Lower leg skin (tissue), 4 donors: ENCODE results near the gene TMEM140. TPM values are rescaled to one million over a fixed set of nuclear protein-coding genes. Genes with fewer than 3 reads are reported as not detected.
A peak's percentile ranks its signal among the peaks of the same experiment; 100 is the strongest.

Source experiments
- DNase-seq, 2 donors: peaks; one replicate each; pipeline ENCODE4 v3.0.0-alpha.2; 2019; ENCODE audit warnings: low spot score in 2 of 2
- H3K4me3 ChIP-seq: fragments of 200-600 bp; sonication (generic); 2 replicates; pipeline ENCODE4 v1.5.1; 2017; ENCODE audit warnings: mild to moderate bottlenecking, low read depth; ENCODE audit not compliant: poor library complexity, severe bottlenecking
- POLR2A ChIP-seq, 2 donors: fragments of 450-650 bp; IDR thresholded peaks; one replicate each; pipeline ENCODE4 v1.6.1; 2016 to 2017; ENCODE audit warnings: antibody characterized with exemption in 2 of 2, mild to moderate bottlenecking in 1 of 2, moderate library complexity in 1 of 2
- WGBS, 2 donors: methylation state at CpG; one replicate each; pipeline ENCODE4 v1.1.5; 2018; 5-methylcytosine and 5-hydroxymethylcytosine counted together
- intact Hi-C: fragments of 100-400 bp; cut with DNase I; formaldehyde crosslinking; loops from one replicate; pipeline ENCODE4 v1.15.0; 2023; ENCODE audit warnings: low total_unique reads
- total RNA-seq, 4 donors: library from RNA; depleted of rRNA; stranded (reverse); fragments of >200 nt; gene quantifications; one replicate each; pipeline ENCODE4 v1.1.0, GENCODE V29; 2016
- TF ChIP-seq, protein P1 (sequence below), 3 donors: fragments of 450-650 bp; IDR thresholded peaks; one replicate each; pipeline ENCODE4 v1.5.1; 2016; ENCODE audit warnings: antibody characterized with exemption in 3 of 3, mild to moderate bottlenecking in 3 of 3, moderate library complexity in 2 of 3

Gene TMEM140
- total RNA-seq, 4 donors from 2014 or later: 4.3 to 8.6 (median 7.9) TPM

DNA sequence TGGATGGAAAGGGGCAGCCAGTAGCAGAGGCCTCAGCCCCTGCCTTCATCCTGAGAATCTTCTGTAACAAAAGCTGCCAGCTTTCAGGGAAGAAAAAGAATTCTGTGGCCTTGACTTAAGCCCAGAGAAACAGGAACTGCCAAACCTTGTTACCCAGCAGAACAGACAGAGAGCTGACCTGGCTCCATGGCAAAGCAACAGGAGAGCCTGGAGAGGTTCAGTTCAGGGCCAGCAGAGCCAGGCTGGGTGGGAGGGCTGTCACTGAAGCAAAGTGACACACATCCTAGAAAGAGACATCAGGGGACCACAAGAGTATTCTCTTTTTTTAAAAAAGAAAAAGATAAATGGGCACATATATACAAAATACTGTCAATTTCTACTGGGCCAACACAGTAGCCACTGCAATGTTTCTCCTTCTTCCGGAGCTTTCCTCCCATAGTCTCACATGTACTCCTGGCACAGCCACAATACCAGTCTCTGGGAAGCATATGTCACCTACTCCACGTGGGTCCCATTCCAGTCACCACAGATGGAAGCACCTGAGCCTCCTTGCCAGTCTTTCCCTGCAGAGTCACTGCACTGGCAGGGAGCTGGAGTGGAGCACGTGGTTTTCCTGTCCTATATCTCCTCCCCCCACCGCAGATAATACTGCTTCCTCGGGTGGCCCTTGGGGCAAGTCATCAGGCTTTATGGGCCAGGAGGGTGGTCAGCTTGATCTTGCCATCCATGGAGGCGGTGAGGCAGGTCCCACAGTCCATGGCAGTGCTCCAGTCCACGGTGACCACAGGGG, 37.8 kb downstream of the TMEM140 start:
- TF ChIP-seq, protein P1, sequence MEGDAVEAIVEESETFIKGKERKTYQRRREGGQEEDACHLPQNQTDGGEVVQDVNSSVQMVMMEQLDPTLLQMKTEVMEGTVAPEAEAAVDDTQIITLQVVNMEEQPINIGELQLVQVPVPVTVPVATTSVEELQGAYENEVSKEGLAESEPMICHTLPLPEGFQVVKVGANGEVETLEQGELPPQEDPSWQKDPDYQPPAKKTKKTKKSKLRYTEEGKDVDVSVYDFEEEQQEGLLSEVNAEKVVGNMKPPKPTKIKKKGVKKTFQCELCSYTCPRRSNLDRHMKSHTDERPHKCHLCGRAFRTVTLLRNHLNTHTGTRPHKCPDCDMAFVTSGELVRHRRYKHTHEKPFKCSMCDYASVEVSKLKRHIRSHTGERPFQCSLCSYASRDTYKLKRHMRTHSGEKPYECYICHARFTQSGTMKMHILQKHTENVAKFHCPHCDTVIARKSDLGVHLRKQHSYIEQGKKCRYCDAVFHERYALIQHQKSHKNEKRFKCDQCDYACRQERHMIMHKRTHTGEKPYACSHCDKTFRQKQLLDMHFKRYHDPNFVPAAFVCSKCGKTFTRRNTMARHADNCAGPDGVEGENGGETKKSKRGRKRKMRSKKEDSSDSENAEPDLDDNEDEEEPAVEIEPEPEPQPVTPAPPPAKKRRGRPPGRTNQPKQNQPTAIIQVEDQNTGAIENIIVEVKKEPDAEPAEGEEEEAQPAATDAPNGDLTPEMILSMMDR (IDR thresholded peaks at IDR 0.05): no peak
- no peak for TF ChIP-seq POLR2A (IDR thresholded peaks at IDR 0.05)
- peak in 1 of 2 donors; percentile 72 for DNase-seq
- no peak overlapping the region for H3K4me3 ChIP-seq
- 86 to 91% methylated on average over 7 of the region's 7 CpGs for WGBS, 2 donors
- intact Hi-C loops: no loop called here

DNA sequence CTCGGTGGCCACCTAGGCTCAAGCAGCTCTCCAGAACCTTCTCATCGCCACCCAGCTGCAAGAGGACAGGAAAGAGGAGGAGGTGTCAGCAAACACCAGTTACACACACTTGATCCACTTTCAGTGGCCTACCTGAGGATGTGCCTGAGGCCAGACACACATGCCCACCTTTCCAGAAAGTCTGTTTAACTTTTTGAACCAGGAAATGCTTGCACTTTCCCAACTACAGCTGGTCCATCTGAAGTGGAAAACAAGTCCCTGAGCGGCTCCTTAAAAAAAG, 38.3 kb downstream of the TMEM140 start:
- 96 to 100% methylated on average over 2 to 3 of the region's 3 CpGs for WGBS, 2 donors
- no peak for TF ChIP-seq POLR2A (IDR thresholded peaks at IDR 0.05)
- TF ChIP-seq, protein P1 (IDR thresholded peaks at IDR 0.05): no peak
- no peak for DNase-seq
- H3K4me3 ChIP-seq: no peak overlapping the region
- intact Hi-C loops: no loop called here

DNA sequence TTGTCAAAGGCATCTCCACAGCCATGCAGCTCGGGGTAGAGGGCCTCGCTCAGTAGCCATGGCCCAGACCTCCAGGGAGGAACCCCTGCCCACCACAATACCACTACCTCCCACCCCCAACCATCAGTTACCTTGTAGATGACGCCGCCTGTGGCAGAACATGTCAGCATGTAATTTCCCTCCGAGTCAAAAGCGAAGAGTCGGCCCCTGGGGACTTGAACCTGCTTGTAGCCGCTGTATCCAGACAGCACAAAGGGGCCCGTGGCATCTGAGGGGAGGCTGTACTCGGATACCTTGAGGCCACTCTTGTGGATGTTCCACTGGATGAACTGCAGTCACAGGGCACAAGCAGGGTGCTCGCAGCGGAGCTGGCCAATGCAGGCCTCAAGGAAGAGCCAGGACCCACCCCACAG, 39.0 kb downstream of the TMEM140 start:
- TF ChIP-seq, protein P1 (IDR thresholded peaks at IDR 0.05): no peak
- no peak for TF ChIP-seq POLR2A (IDR thresholded peaks at IDR 0.05)
- DNase-seq: peak in 1 of 2 donors; percentile 75
- no peak overlapping the region for H3K4me3 ChIP-seq
- WGBS, 2 donors: 89 to 97% methylated on average over 11 to 12 of the region's 12 CpGs
- intact Hi-C loops: no loop called here

DNA sequence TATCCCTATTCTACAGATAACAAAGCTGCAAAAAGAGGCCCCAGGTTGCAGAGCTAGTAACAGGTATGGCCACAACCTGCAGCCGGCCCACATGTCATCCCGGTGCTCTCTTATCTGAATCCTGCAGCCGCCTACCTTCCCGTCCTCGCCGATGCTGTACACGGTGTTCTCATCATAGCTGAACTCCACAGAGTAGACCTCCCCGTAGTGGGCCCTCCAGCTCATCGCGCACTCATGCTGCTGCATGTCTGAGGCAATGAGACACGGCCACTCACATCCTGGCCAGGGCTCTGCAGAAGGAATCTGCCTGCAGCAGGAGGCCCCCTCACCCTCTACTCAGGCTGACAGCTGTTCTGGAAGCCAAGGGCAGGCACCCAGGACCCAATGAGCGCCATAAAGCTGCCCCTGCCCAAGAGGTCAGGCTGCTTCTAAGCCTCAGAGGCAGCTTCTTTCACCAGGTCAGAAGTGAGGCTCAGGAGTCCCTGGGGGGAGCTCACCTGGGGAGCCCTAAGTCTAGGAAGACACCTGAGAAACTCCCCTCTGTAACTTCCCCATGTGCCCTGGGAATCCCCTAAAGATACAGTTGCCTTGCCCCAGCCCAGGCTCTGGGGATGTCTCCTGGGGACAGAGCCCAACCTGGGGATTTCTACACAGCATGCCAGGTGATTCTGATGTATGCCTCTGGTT, 40.6 kb downstream of the TMEM140 start:
- no peak overlapping the region for H3K4me3 ChIP-seq
- 91 to 94% methylated on average over 12 of the region's 12 CpGs for WGBS, 2 donors
- intact Hi-C loops: no loop called here
- DNase-seq: peak in 1 of 2 donors; percentile 66
- TF ChIP-seq POLR2A (IDR thresholded peaks at IDR 0.05): no peak
- TF ChIP-seq, protein P1 (IDR thresholded peaks at IDR 0.05): no peak

DNA sequence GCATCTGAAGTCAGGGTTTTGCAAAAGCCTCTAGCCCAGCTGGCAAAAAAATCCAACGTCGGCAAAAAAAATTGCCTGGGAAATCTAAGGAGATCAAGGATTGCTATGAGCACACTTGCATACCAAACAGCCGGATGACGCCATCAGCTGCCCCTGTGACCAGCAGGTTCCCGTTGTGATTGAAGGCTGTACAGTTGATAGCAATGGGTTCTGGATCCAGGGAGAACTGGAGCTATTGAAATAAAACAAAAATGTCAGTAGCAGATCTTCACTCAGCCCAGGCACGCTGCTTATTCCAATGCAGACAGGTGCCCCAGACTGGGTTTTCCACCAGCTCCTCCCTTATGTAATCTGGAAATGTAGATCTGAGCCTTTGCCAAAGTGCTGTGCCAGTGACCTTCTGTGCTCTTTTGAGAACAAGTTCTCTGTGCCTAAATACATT, 41.4 kb downstream of the TMEM140 start:
- WGBS, 2 donors: 72 to 80% methylated on average over 6 of the region's 6 CpGs
- peak in 1 of 2 donors; percentile 62 for DNase-seq
- intact Hi-C loops: no loop called here

More for the DNA sequence above, 41.4 kb downstream of the TMEM140 start:
- TF ChIP-seq, protein P1 (IDR thresholded peaks at IDR 0.05): no peak
- TF ChIP-seq POLR2A (IDR thresholded peaks at IDR 0.05): no peak
- H3K4me3 ChIP-seq: no peak overlapping the region
